Measurements from ENCODE around the gene UBAC1. TPM values are rescaled to one million over a fixed set of nuclear protein-coding genes. Genes with fewer than 3 reads are reported as not detected.

UBAC1 gene
- total and polyA plus RNA-seq, 11 donors, result 71.1 to 140 (median 100) TPM

DNA sequence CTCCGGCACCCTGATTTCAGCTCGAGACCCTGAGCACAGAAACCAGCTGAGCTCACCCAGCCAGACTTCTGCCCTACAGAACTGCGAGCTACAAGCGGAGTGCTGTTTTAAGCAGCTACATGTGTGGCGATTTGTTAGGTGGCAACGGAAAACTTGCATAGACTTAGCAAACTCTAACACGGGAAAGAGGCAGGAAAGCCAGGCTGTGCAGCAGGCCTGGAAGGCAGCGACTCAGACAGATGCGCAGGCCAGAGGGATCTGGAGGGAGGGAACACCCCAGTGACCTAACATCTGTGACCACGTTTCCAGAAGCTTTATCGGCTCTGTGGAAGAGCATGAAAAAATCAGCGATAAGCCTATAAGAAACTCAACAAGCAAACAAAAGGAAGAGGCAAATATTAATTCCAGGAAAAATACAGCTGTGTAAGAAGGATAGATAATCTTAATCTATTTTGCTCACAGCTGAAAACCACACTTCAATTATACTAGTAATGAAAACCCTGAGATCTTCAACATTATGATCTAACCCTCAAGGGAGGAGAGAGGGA is 11.0 kb downstream of the UBAC1 start:
- peak overlapping the region in 1 of 12 donors; percentile 42 for H3K27ac ChIP-seq
- H3K4me3 ChIP-seq, result no peak overlapping the region
- DNase-seq (no peak), ATAC-seq (peak in 1 of 4 donors; percentile 8)
- peaks cover 0 to 11% (median 0%) of the 10 kb centered on the region in 12 donors for H3K4me1 ChIP-seq
- intact Hi-C loops (cut with DNase I), result loop anchor here in 3 of 10 donors (10.0 kb wide), 3 partner anchors 75 to 345 kb away; partner anchors contain the start of gene KCNT1 (in 1 of the 3)
- H3K9me3 ChIP-seq, result no peaks in the 10 kb centered on the region
- H3K27me3 ChIP-seq, result no peaks in the 10 kb centered on the region
- WGBS, 4 donors, result 79 to 88% (median 86%) methylated on average over 10 to 12 of the region's 12 CpGs
- TF ChIP-seq, protein P1, sequence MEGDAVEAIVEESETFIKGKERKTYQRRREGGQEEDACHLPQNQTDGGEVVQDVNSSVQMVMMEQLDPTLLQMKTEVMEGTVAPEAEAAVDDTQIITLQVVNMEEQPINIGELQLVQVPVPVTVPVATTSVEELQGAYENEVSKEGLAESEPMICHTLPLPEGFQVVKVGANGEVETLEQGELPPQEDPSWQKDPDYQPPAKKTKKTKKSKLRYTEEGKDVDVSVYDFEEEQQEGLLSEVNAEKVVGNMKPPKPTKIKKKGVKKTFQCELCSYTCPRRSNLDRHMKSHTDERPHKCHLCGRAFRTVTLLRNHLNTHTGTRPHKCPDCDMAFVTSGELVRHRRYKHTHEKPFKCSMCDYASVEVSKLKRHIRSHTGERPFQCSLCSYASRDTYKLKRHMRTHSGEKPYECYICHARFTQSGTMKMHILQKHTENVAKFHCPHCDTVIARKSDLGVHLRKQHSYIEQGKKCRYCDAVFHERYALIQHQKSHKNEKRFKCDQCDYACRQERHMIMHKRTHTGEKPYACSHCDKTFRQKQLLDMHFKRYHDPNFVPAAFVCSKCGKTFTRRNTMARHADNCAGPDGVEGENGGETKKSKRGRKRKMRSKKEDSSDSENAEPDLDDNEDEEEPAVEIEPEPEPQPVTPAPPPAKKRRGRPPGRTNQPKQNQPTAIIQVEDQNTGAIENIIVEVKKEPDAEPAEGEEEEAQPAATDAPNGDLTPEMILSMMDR (IDR thresholded peaks at IDR 0.05), result no peak
- no peak for TF ChIP-seq POLR2A (IDR thresholded peaks at IDR 0.05)
- H3K36me3 ChIP-seq, result peaks cover 0 to 98% (median 91%) of the 10 kb centered on the region in 9 donors

- H3K27me3 ChIP-seq, result no peaks in the 10 kb centered on the region
- ATAC-seq, result peak in 1 of 4 donors; percentile 6
- WGBS, 4 donors, result 85 to 88% (median 88%) methylated on average over 24 to 26 of the region's 26 CpGs
- H3K4me3 ChIP-seq, result no peak overlapping the region
- TF ChIP-seq POLR2A (IDR thresholded peaks at IDR 0.05), result no peak
- TF ChIP-seq, protein P1 (IDR thresholded peaks at IDR 0.05), result no peak
- peaks cover 0 to 10% (median 0%) of the 10 kb centered on the region in 12 donors for H3K4me1 ChIP-seq
- H3K27ac ChIP-seq, result peak overlapping the region in 3 of 12 donors; percentile 5 to 42 (median 25)
- no peaks in the 10 kb centered on the region for H3K9me3 ChIP-seq
- H3K36me3 ChIP-seq, result peaks cover 0 to 100% (median 92%) of the 10 kb centered on the region in 9 donors
- DNase-seq, result no peak
- intact Hi-C loops (cut with DNase I), result loop anchor here in 5 of 10 donors (5.0 to 10.0 kb wide), 5 partner anchors 37 to 345 kb away; partner anchors contain the start of gene KCNT1 (in 1 of the 5)
Measured at GRCh38 chr9:135949501-135950134, 11.6 kb downstream of the UBAC1 start.

DNA sequence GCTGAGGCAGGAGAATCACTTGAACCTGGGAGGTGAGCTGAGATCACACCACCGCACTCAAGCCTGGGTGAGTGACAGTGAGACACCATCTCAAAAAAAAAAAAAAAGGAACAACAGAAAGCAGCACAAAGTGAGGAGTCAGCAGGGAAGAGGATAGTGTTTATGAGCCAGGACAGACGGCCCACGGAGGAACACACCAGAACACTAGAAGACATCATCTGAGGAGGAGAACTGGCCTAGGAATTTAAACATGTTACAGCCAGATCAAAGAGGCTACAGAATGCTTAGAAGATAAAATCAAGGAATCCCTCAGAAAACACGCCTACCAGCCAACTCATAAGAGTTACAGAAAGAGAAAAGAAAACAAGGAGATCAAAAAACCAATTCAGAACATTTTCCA is 12.2 kb downstream of the UBAC1 start:
- peak overlapping the region in 3 of 12 donors; percentile 5 to 42 (median 25) for H3K27ac ChIP-seq
- H3K4me1 ChIP-seq, result peaks cover 0 to 10% (median 0%) of the 10 kb centered on the region in 12 donors
- TF ChIP-seq, protein P1 (IDR thresholded peaks at IDR 0.05), result no peak
- no peak for TF ChIP-seq POLR2A (IDR thresholded peaks at IDR 0.05)
- H3K4me3 ChIP-seq, result no peak overlapping the region
- intact Hi-C loops (cut with DNase I), result loop anchor here in 2 of 10 donors (5.0 to 10.0 kb wide), 2 partner anchors 37 to 84 kb away; no protein-coding TSS in a partner anchor
- no peak for DNase-seq
- H3K27me3 ChIP-seq, result no peaks in the 10 kb centered on the region
- H3K9me3 ChIP-seq, result no peaks in the 10 kb centered on the region
- no peak for ATAC-seq
- peaks cover 0 to 100% (median 92%) of the 10 kb centered on the region in 9 donors for H3K36me3 ChIP-seq
- 82 to 89% (median 83%) methylated on average over 4 of the region's 4 CpGs for WGBS, 4 donors

DNA sequence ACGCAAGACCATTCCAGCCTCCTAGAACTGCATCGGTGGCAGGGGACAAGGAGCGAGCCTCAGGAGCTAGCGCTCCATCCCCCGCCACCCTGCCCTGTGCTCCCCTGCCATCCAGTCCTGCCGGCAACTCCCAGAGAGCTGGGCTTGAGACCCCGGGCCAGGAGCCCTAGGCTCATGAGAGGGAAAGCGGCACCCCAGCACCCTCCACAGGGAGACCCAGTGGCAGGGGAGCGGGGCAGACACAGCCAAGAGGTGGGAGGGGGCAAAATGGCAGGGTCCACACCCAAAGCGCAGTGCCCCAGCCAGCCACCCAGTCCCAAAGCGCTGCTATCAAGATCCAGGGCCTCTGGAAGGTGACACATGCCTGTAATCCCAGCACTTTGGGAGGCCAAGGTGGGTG is 12.7 kb downstream of the UBAC1 start:
- ATAC-seq (no peak), DNase-seq (no peak)
- WGBS, 4 donors, result 81 to 94% (median 86%) methylated on average over 10 to 11 of the region's 11 CpGs
- no peak overlapping the region for H3K4me3 ChIP-seq
- no peaks in the 10 kb centered on the region for H3K27me3 ChIP-seq
- H3K4me1 ChIP-seq, result peaks cover 0 to 10% (median 0%) of the 10 kb centered on the region in 12 donors
- no peak for TF ChIP-seq POLR2A (IDR thresholded peaks at IDR 0.05)
- TF ChIP-seq, protein P1 (IDR thresholded peaks at IDR 0.05), result no peak
- no peak overlapping the region for H3K27ac ChIP-seq
- no peaks in the 10 kb centered on the region for H3K9me3 ChIP-seq
- intact Hi-C loops (cut with DNase I), result loop anchor here in 2 of 10 donors (5.0 to 10.0 kb wide), 2 partner anchors 36 to 84 kb away; no protein-coding TSS in a partner anchor
- peaks cover 0 to 100% (median 94%) of the 10 kb centered on the region in 9 donors for H3K36me3 ChIP-seq
